CD8-positive, alpha-beta memory T cell (primary cell): ENCODE results near the gene FANCC. TPM values are rescaled to one million over a fixed set of nuclear protein-coding genes. Genes with fewer than 3 reads are reported as not detected.
A peak's percentile ranks its signal among the peaks of the same experiment; 100 is the strongest.

ENCODE experiments used
- CTCF ChIA-PET: fragments of 350-600 bp; sonication (Branson Sonifier 250); formaldehyde crosslinking; loops from one replicate; lab custom pipeline; 2021; ENCODE audit warnings: antibody characterized with exemption; lab: Charles Lee
- POLR2A ChIA-PET: fragments of 350-600 bp; sonication (Branson Sonifier 250); formaldehyde crosslinking; loops from one replicate; lab custom pipeline; 2021; ENCODE audit warnings: antibody characterized with exemption; lab: Charles Lee
- DNase-seq, 5 donors: peaks; one replicate each; pipeline versions ENCODE4 v3.0.0 to v3.0.0-alpha.2; 2020 to 2022; ENCODE audit warnings: mixed read lengths in 1 of 5
- H3K27ac ChIP-seq: one replicate; pipeline ENCODE4 v1.7.0; 2013; ENCODE audit warnings: low read depth, mild to moderate bottlenecking, low read length, moderate library complexity
- H3K27me3 ChIP-seq: 2 replicates; pipeline ENCODE4 v1.7.0; 2013; ENCODE audit warnings: low read length, mild to moderate bottlenecking; ENCODE audit not compliant: insufficient read depth, poor library complexity, severe bottlenecking
- H3K36me3 ChIP-seq: 2 replicates; pipeline ENCODE4 v1.7.0; 2013; ENCODE audit warnings: mild to moderate bottlenecking, low read length, moderate library complexity; ENCODE audit not compliant: insufficient read depth
- H3K4me1 ChIP-seq: 2 replicates; pipeline ENCODE4 v1.7.0; 2013; ENCODE audit warnings: mild to moderate bottlenecking, low read length, moderate library complexity; ENCODE audit not compliant: insufficient read depth
- H3K4me3 ChIP-seq: 2 replicates; pipeline ENCODE4 v1.7.0; 2013; ENCODE audit warnings: mild to moderate bottlenecking, low read length
- H3K9me3 ChIP-seq: 2 replicates; pipeline ENCODE4 v1.7.0; 2013; ENCODE audit warnings: mild to moderate bottlenecking, low read length
- H3K27ac Mint-ChIP-seq, 8 donors: one replicate each; pipeline ENCODE4 v1.8.0; 2020 to 2021; ENCODE audit warnings: mixed read lengths in 8 of 8, mild to moderate bottlenecking in 6 of 8, inconsistent platforms in 3 of 8, moderate library complexity in 3 of 8
- H3K27me3 Mint-ChIP-seq, 2 donors: one replicate each; pipeline ENCODE4 v1.8.0; 2020 to 2021; ENCODE audit warnings: mixed read lengths in 2 of 2, mild to moderate bottlenecking in 1 of 2, moderate library complexity in 1 of 2
- H3K36me3 Mint-ChIP-seq, 3 donors: one replicate each; pipeline ENCODE4 v1.8.0; 2020 to 2021; ENCODE audit warnings: mixed read lengths in 3 of 3, inconsistent platforms in 1 of 3, mild to moderate bottlenecking in 1 of 3
- H3K4me1 Mint-ChIP-seq, 3 donors: one replicate each; pipeline ENCODE4 v1.8.0; 2020 to 2021; ENCODE audit warnings: mixed read lengths in 3 of 3, inconsistent platforms in 1 of 3, mild to moderate bottlenecking in 1 of 3
- H3K4me3 Mint-ChIP-seq, 7 donors: one replicate each; pipeline ENCODE4 v1.8.0; 2020 to 2021; ENCODE audit warnings: mixed read lengths in 7 of 7, mild to moderate bottlenecking in 6 of 7, moderate library complexity in 4 of 7, inconsistent platforms in 2 of 7
- H3K9me3 Mint-ChIP-seq, 5 donors: one replicate each; pipeline ENCODE4 v1.8.0; 2020 to 2022; ENCODE audit warnings: mixed read lengths in 5 of 5, mild to moderate bottlenecking in 3 of 5, moderate library complexity in 2 of 5, inconsistent platforms in 1 of 5
- polyA plus RNA-seq: library from polyadenylated mRNA; unstranded; fragments of 300-500 nt; fragmentation: Illumina TruSeq; gene quantifications from one replicate; pipeline ENCODE4 v1.2.3, GENCODE V29; 2021
- total RNA-seq, 2 experiments: library from RNA; stranded (reverse); gene quantifications; one replicate each; pipeline ENCODE4 v1.2.3, GENCODE V29; 2021

Gene FANCC
- total and polyA plus RNA-seq, 3 experiments from 2014 or later = 2.7 to 18.5 (median 18.0) TPM

DNA sequence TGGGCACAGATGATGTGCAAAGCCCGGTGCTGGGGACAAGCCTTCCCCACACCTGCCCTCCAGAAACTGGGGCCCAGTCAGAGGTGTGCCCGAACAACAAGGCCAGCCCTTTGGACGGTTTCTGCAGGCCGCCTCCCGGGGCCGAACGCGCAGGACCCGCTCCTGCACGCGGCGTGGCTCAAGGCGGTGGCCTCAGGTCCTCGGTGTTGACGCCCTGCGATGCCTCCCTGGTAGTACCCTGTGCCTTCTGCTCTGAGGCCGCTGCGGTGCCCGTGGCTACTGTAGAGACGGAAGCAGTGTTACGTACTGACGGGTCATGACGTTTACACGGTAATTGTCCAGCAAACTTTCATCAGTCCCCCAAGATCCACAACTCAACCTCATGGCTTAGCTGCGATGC, 33.5 kb upstream of the FANCC start:
- Mint-ChIP-seq H3K27me3 (peaks cover 34 to 47% of the 10 kb centered on the region in 2 donors), H3K4me1 (peaks cover 0 to 8% (median 0%) of the 10 kb centered on the region in 3 donors), H3K36me3 (peaks cover 0 to 4% (median 0%) of the 10 kb centered on the region in 3 donors), H3K4me3 (no peak overlapping the region), H3K9me3 (no peaks in the 10 kb centered on the region), H3K27ac (no peak overlapping the region)
- no peak overlapping the region for H3K27ac ChIP-seq
- POLR2A ChIA-PET = no interaction called here
- H3K4me3 ChIP-seq = no peak overlapping the region
- no peaks in the 10 kb centered on the region for H3K9me3 ChIP-seq
- CTCF ChIA-PET = interaction anchor here (1.0 kb wide), 1 partner anchor 15 kb away, joined by 3 read pairs; no protein-coding TSS in a partner anchor
- no peaks in the 10 kb centered on the region for H3K36me3 ChIP-seq
- no peak for DNase-seq
- H3K27me3 ChIP-seq = no peaks in the 10 kb centered on the region
- no peaks in the 10 kb centered on the region for H3K4me1 ChIP-seq

DNA sequence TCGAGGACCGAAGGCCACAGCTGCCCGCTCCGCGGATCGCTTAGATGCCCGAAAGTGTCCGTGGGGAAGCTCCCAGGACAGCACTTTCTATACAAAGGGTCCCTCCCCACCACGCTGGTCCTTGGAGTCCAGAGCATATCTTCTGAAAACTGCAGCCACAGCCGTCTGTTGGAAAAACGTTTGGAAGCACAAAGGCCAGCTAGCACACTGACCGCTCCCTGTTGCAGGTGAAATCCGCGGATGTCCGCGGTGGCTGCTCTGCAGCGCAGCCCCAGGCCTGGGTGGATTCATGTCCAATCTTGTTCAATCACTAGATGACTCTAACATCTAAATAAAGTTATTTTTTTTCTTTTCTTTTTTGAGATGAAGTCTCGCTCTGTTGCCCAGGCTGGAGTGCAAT, 32.8 kb upstream of the FANCC start:
- Histone ChIP-seq H3K27ac (no peak overlapping the region), H3K9me3 (no peaks in the 10 kb centered on the region), H3K4me1 (no peaks in the 10 kb centered on the region), H3K27me3 (no peaks in the 10 kb centered on the region), H3K4me3 (no peak overlapping the region), H3K36me3 (no peaks in the 10 kb centered on the region)
- DNase-seq = no peak
- peak overlapping the region in 2 of 7 donors; percentile 15 to 32 for H3K4me3 Mint-ChIP-seq
- no peaks in the 10 kb centered on the region for H3K9me3 Mint-ChIP-seq
- H3K27ac Mint-ChIP-seq = no peak overlapping the region
- ChIA-PET CTCF (no interaction called here), POLR2A (no interaction called here)
- H3K4me1 Mint-ChIP-seq = peaks cover 0 to 8% (median 0%) of the 10 kb centered on the region in 3 donors
- peaks cover 0 to 4% (median 0%) of the 10 kb centered on the region in 3 donors for H3K36me3 Mint-ChIP-seq
- H3K27me3 Mint-ChIP-seq = peaks cover 31 to 41% of the 10 kb centered on the region in 2 donors

DNA sequence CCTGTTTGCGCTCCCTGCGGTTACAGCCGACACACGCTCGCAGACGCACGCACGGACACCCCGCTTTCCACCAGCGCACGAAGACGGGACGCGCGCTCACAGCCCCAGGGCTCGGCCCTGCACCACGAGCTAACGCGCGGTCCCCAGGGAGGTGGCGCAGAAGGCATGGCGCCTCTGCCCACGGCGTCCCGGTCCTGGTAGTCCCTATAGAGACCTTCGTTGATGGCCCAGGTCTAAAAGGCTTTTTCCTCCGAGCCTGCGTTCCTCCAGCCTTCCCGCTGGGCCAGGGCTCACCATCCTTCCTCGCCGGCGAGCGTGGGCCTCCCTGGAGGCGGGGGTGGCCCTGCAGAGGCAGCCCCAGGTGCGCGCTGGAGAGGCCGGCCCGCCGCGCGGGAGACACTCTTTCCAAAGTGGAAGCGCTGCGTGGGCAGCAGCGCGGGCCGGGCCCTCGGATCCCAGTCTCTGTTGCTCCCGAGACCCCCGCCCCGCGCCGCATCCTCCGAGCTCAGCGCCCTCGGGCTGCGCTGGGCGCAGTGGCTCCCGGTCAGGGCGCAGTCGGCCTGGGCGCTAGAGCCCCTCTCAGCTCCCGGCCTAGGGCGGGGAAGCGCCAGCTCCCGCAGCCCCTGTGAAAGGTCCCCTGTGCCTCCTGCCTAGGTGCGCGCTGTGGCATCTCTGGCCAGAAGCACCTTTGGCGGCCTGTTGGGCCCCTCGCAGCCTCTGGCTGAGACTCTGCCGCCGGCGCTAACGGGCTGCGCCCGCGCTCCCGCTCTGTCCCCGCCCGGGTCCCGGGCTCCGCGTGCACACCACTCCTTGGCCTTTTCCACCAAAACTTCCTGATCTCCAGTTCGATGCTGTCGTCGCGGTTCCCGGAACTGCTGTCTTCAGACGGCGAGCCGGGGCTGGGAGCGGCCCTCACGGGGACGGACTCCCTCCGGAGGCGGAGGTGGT, 31.9 kb upstream of the FANCC start:
- CTCF ChIA-PET = no interaction called here

DNA sequence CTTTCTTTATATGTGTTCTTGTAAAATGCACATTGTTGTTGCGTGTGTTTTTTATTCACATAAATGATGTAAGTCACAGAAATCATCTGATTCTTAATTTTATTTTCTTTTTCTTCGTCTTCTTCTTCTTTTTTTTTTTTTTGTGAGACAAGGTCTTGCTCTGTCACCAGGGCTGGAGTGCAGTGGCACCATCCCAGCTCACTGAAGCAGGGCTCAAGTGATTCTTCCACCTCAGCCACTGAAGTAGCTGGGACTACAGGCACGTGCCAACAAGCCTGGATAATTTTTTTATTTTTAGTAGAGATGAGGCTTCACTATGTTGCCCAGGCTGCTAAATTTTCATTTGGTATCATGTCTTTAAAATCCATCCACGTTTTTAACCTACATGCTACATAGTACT, 28.5 kb upstream of the FANCC start:
- peaks cover 26 to 31% of the 10 kb centered on the region in 2 donors for H3K27me3 Mint-ChIP-seq
- CTCF ChIA-PET = no interaction called here
- POLR2A ChIA-PET = no interaction called here

More for the DNA sequence above, 31.9 kb upstream of the FANCC start:
- Histone ChIP-seq H3K4me1 (no peaks in the 10 kb centered on the region), H3K36me3 (no peaks in the 10 kb centered on the region), H3K4me3 (no peak overlapping the region), H3K9me3 (no peaks in the 10 kb centered on the region), H3K27me3 (no peaks in the 10 kb centered on the region), H3K27ac (no peak overlapping the region)
- peaks cover 0 to 8% (median 0%) of the 10 kb centered on the region in 3 donors for H3K4me1 Mint-ChIP-seq
- no peaks in the 10 kb centered on the region for H3K9me3 Mint-ChIP-seq
- DNase-seq = no peak
- peaks cover 31 to 39% of the 10 kb centered on the region in 2 donors for H3K27me3 Mint-ChIP-seq
- POLR2A ChIA-PET = no interaction called here
- peak overlapping the region in 4 of 7 donors; percentile 13 to 45 (median 42) for H3K4me3 Mint-ChIP-seq
- H3K27ac Mint-ChIP-seq = no peak overlapping the region
- H3K36me3 Mint-ChIP-seq = peaks cover 0 to 4% (median 0%) of the 10 kb centered on the region in 3 donors

DNA sequence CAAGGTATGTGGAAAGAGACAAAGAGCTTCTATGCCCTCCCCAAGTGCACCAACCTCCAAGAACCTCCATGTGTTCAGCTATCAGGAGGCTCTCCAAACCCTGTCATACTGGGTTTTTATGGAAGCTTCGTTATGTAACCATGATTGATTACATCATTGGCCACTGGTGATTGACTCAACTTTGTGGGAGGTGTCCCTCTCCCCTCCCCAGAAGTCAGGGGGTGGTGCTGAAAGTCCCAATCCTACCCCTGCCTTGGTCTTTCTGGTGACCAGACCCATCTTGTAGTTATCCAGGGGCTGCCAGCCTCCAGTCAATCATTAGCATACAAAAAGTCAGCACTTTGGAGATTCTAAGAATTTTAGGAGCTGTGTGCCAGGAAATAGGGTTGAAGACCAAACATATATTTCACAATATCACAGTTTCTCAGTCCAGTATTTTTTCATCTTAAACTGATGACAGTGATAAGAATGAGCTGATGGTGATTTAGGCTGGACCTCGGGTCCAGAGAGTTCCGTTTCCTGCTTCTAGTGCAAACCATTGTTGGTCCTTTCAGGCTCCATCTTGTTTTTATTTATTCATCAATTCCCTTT, 27.3 kb upstream of the FANCC start:
- Mint-ChIP-seq H3K27me3 (peaks cover 20 to 22% of the 10 kb centered on the region in 2 donors), H3K9me3 (no peaks in the 10 kb centered on the region)

More for the DNA sequence above, 28.5 kb upstream of the FANCC start:
- Histone ChIP-seq H3K36me3 (no peaks in the 10 kb centered on the region), H3K4me1 (no peaks in the 10 kb centered on the region), H3K27me3 (no peaks in the 10 kb centered on the region), H3K27ac (no peak overlapping the region), H3K4me3 (no peak overlapping the region), H3K9me3 (no peaks in the 10 kb centered on the region)
- H3K36me3 Mint-ChIP-seq = peaks cover 0 to 4% (median 0%) of the 10 kb centered on the region in 3 donors
- no peak overlapping the region for H3K4me3 Mint-ChIP-seq
- no peaks in the 10 kb centered on the region for H3K9me3 Mint-ChIP-seq
- H3K27ac Mint-ChIP-seq = no peak overlapping the region
- no peak for DNase-seq
- peaks cover 4 to 19% (median 11%) of the 10 kb centered on the region in 3 donors for H3K4me1 Mint-ChIP-seq

DNA sequence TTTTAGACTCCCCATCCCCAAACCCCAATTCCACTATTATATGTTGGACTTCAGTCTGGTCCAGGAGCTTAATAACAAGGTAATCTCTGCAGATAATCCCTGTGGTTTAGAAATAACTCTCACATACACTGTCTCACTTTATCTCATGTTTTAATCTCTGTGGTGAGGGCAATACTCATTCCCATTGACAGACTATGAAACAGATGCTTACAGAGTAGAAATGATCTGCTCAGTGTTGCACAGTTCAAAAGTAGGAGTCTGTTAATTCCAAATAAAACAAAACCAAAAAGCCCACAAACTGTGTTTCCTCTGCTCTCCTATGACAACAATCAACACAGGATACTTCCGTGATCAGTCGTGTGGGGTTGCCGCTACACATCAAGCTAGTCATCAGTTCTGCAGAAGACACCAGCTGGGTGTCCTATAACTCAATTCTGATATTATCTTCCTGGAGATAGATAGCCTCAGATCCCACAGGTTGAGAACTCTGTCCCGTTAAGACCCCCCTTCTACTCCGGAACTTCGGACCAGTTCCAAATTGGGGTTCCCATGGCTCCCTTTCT, 26.3 kb upstream of the FANCC start:
- peaks cover 20% of the 10 kb centered on the region in 2 donors for H3K27me3 Mint-ChIP-seq
- CTCF ChIA-PET = no interaction called here
- H3K27ac Mint-ChIP-seq = no peak overlapping the region
- H3K36me3 Mint-ChIP-seq = peaks cover 0 to 4% (median 0%) of the 10 kb centered on the region in 3 donors
- peaks cover 4 to 11% (median 11%) of the 10 kb centered on the region in 3 donors for H3K4me1 Mint-ChIP-seq
- DNase-seq = no peak
- Histone ChIP-seq H3K4me3 (no peak overlapping the region), H3K27ac (no peak overlapping the region), H3K27me3 (no peaks in the 10 kb centered on the region), H3K36me3 (no peaks in the 10 kb centered on the region), H3K9me3 (no peaks in the 10 kb centered on the region), H3K4me1 (no peaks in the 10 kb centered on the region)
- no peaks in the 10 kb centered on the region for H3K9me3 Mint-ChIP-seq
- no peak overlapping the region for H3K4me3 Mint-ChIP-seq
- POLR2A ChIA-PET = no interaction called here

More for the DNA sequence above, 27.3 kb upstream of the FANCC start:
- no peak overlapping the region for H3K4me3 ChIP-seq
- H3K9me3 ChIP-seq = no peaks in the 10 kb centered on the region
- POLR2A ChIA-PET = no interaction called here
- no peaks in the 10 kb centered on the region for H3K27me3 ChIP-seq
- Mint-ChIP-seq H3K36me3 (peaks cover 0 to 4% (median 0%) of the 10 kb centered on the region in 3 donors), H3K4me1 (peaks cover 4 to 16% (median 11%) of the 10 kb centered on the region in 3 donors), H3K4me3 (no peak overlapping the region), H3K27ac (no peak overlapping the region)
- H3K27ac ChIP-seq = no peak overlapping the region
- no peak for DNase-seq
- CTCF ChIA-PET = no interaction called here
- no peaks in the 10 kb centered on the region for H3K4me1 ChIP-seq
- H3K36me3 ChIP-seq = no peaks in the 10 kb centered on the region

DNA sequence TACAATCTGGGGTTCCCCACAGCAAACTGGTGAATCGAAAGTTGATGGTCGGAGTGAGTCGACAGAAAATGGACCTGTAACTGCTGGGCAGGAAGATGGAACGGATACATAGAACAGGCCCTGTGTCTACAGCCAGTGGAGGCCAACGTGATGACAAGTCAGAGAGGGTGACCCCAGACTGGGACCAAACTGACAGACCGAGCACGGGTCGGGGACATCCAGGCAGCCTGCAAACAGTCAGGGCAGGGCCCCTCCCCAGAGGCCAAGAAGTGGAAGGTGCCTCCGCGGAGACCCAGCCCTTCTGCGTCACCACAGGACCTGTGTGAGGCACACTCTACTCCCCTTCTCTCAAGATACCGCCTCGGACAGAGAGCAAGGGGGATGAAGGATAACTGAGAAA, 25.1 kb upstream of the FANCC start:
- Histone ChIP-seq H3K4me1 (no peaks in the 10 kb centered on the region), H3K27me3 (no peaks in the 10 kb centered on the region), H3K9me3 (no peaks in the 10 kb centered on the region), H3K4me3 (no peak overlapping the region), H3K27ac (no peak overlapping the region), H3K36me3 (no peaks in the 10 kb centered on the region)
- Mint-ChIP-seq H3K27ac (no peak overlapping the region), H3K4me3 (no peak overlapping the region), H3K36me3 (no peaks in the 10 kb centered on the region), H3K27me3 (peaks cover 12 to 16% of the 10 kb centered on the region in 2 donors), H3K9me3 (no peaks in the 10 kb centered on the region), H3K4me1 (peaks cover 4 to 11% (median 11%) of the 10 kb centered on the region in 3 donors)
- no peak for DNase-seq
- POLR2A ChIA-PET = no interaction called here
- CTCF ChIA-PET = no interaction called here
